IPS-20b (cell line): ENCODE data around the gene PPARD.
A peak's percentile ranks its signal among the peaks of the same experiment; 100 is the strongest.
"Not testable (repeated sequence)": the region's sequence is repeated elsewhere in the genome, so short reads cannot be mapped to it uniquely, and the experiment has no call there.

ENCODE experiments used
- H3K27ac ChIP-seq: one replicate; pipeline ENCODE4 v1.5.1; 2013; ENCODE audit warnings: low read length
- H3K27me3 ChIP-seq: 2 replicates; pipeline ENCODE4 v1.6.1; 2013; ENCODE audit warnings: mild to moderate bottlenecking, low read length, inconsistent platforms; ENCODE audit not compliant: insufficient read depth
- H3K36me3 ChIP-seq: 2 replicates; pipeline ENCODE4 v1.6.1; 2013; ENCODE audit warnings: low read depth, mild to moderate bottlenecking, inconsistent platforms, low read length, moderate library complexity; ENCODE audit not compliant: insufficient read depth
- H3K4me1 ChIP-seq: 2 replicates; pipeline ENCODE4 v1.6.1; 2013; ENCODE audit warnings: mild to moderate bottlenecking, control low read depth, inconsistent platforms, low read length, moderate library complexity; ENCODE audit not compliant: insufficient read depth
- H3K4me3 ChIP-seq: 2 replicates; pipeline ENCODE4 v1.5.1; 2013; ENCODE audit warnings: mild to moderate bottlenecking, low read length, inconsistent platforms
- H3K9ac ChIP-seq: 2 replicates; pipeline ENCODE4 v1.6.1; 2013; ENCODE audit warnings: low read depth, mild to moderate bottlenecking, inconsistent platforms, low read length, moderate library complexity
- H3K9me3 ChIP-seq: 2 replicates; pipeline ENCODE4 v1.6.1; 2013; ENCODE audit warnings: mild to moderate bottlenecking, low read depth, low read length, inconsistent platforms; ENCODE audit not compliant: insufficient read depth

The PPARD gene

DNA sequence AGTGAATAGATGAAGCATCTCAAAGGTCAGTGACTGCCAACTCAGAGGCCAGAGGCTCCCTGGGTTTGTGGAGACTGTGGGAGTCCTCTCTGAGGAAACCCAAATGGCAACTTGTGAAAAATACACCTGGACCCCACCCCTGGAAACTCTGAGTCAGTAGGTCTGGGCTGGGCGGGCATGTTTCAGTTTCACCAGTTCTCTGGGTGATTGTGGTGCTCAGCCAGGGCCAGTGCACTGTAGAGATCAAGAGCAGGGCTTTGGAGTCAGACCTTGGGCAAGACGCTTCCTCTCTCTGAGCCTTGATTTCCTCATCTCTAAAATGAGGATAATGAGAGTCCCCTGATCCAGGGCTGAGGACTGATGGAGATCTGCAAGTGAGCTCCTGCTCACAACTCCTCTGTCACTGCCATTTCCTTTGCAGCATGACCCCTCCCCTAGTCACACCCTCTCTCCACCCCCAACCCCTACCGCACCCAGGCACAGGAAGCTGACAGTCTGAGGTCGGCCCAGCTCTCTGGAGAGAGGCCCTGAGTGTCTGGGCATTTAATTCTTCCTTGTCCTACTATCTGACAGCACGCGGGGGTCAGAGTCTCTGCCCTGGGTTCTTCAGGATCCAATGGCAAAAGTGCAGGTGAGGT is 39.6 kb upstream of the PPARD start:
- peaks cover 15% of the 10 kb centered on the region; the same call in 1 of the 2 replicates for H3K4me1 ChIP-seq
- H3K9me3 ChIP-seq, result no peaks in the 10 kb centered on the region
- H3K4me3 ChIP-seq, result no peak overlapping the region
- peaks cover 3% of the 10 kb centered on the region; the same call in 1 of the 2 replicates for H3K27me3 ChIP-seq
- H3K9ac ChIP-seq, result no peak overlapping the region; the same call in 1 of the 2 replicates
- no peak overlapping the region for H3K27ac ChIP-seq
- no peaks in the 10 kb centered on the region for H3K36me3 ChIP-seq

DNA sequence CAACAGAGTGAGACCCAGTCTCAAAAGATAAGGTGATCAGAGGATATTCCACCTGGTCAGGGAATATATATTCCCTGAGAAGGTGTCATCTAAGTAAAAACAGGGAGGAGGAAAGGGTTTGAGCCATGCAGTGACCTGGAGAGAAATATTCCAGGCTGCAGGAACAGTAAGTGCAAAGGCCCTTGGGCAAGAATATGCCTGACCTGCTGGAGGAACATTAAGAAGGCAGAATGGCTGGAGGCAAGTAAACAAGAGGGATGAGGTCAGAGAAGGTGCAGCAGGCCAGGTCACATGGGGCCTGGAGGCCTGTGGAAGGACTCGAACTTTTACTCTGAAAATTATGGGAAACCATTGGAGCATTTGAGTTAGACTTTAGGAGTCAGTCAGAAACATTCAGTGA is 38.1 kb upstream of the PPARD start:
- Histone ChIP-seq H3K36me3 (no peaks in the 10 kb centered on the region), H3K27ac (no peak overlapping the region), H3K4me1 (peaks cover 7% of the 10 kb centered on the region; the same call in 1 of the 2 replicates), H3K9ac (no peak overlapping the region), H3K9me3 (no peaks in the 10 kb centered on the region), H3K27me3 (no peaks in the 10 kb centered on the region), H3K4me3 (no peak overlapping the region)

DNA sequence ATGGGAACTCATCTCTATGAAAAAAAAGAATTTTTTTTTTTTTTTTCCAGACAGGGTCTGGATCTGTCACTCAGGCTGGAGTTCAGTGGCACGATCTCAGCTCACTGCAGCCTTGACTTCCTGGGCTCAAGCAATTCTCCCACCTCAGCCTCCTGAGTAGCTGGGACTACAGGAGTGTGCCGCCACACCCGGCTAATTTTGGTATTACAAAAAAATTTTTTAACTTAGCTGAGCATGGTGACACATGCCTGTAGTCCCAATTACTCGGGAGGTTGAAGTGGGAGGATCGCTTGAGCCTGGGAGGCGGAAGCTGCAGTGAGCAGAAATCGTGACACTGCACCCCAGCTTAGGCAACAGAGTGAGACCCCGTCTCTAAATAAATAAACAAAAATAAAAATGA is 37.2 kb upstream of the PPARD start:
- no peaks in the 10 kb centered on the region for H3K9me3 ChIP-seq
- H3K4me3 ChIP-seq, result no peak overlapping the region
- H3K36me3 ChIP-seq, result no peaks in the 10 kb centered on the region
- no peak overlapping the region for H3K9ac ChIP-seq
- H3K27me3 ChIP-seq, result no peaks in the 10 kb centered on the region
- H3K27ac ChIP-seq, result no peak overlapping the region
- peaks cover 7% of the 10 kb centered on the region; the same call in 1 of the 2 replicates for H3K4me1 ChIP-seq

DNA sequence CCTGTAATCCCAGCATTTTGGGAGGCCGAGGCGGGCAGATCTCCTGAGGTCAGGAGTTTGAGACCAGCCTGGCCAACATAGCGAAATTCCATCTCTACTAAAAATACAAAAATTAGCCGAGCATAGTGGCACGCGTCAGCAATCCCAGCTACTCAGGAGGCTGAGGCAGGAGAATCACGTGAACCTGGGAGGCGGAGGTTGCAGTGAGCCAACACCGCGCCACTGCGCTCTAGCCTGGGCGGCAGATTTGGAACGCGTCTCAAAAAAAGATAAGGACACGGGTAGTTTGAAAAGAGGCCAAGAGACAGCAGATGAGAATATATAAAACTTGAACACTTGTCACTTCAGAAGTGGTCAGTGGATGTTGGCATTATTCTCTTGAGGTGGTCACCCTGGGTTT is 35.2 kb upstream of the PPARD start:
- H3K9ac ChIP-seq, H3K36me3 ChIP-seq, H3K27ac ChIP-seq, H3K4me1 ChIP-seq, H3K4me3 ChIP-seq, H3K9me3 ChIP-seq, H3K27me3 ChIP-seq: not testable (repeated sequence)

DNA sequence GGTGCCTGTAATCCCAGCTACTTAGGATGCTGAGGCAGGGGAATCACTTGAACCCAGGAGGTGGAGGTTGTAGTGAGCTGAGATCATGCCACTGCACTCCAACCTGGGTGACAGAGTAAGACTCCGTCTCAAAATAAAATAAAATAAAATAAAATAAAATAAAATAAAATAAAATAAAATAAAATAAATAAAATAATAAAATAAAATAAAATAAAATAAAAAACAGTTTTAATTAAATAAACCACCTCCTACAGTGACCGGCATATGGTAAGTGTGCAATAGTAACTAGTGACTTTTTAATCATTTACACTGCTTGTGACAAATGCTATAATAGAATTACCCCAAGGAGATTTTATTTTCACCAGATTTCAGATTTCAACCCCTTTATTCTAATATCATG is 33.8 kb upstream of the PPARD start:
- H3K27ac ChIP-seq, H3K27me3 ChIP-seq, H3K9ac ChIP-seq, H3K9me3 ChIP-seq, H3K4me3 ChIP-seq, H3K4me1 ChIP-seq, H3K36me3 ChIP-seq: not testable (repeated sequence)

DNA sequence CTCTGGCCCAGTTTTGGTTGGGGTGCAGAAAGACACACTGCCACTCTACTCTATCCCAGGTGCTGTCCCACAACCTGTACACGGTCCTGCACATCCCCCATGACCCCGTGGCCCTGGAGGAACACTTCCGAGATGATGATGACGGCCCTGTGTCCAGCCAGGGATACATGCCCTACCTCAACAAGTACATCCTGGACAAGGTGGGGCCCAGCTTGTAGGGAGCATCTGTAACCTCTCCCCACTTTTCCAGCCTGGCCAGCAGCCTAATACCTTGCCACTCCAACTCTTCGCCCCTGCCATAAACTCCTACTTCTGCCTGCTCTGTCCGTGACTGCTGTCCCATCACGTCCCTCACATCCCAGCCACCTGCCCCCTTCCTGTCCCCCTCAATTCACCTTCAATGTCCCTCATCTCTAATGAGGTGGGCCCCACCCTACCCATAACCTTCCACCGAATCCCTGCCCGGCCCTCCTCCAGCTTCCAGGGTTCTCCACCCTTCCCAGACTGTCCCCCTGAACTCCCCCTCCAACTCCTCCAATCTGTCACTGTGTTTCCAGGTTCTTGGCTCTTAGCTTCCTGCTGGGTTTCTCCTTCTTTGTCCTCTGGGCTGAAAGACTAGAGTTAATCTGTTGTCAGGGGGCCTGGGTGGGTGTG is 32.6 kb upstream of the PPARD start:
- no peaks in the 10 kb centered on the region for H3K27me3 ChIP-seq

DNA sequence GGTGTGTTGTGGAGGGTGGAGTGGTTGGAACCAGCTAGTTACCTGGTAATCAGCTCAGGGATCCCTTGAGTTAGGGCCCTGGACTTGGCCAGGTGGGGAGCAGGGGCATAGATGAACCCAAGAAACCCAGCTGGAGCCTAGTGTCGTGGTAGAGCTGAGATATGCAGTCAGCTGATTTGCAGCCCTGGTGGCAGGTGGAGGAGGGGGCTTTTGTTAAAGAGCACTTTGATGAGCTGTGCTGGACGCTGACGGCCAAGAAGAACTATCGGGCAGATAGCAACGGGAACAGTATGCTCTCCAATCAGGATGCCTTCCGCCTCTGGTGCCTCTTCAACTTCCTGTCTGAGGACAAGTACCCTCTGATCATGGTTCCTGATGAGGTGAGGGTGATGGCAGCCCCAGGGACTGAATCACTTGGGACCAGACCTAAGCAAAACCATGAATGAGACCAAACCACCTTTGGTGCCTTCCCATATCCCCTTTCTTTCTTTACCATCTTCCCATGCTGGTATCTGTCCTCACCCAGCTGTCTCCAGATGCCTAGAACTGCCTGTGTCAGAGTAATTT is 32.0 kb upstream of the PPARD start:
- H3K27me3 ChIP-seq, result no peaks in the 10 kb centered on the region
- H3K27ac ChIP-seq, result no peak overlapping the region
- H3K4me1 ChIP-seq, result no peaks in the 10 kb centered on the region
- no peak overlapping the region for H3K9ac ChIP-seq
- no peaks in the 10 kb centered on the region; the same call in 1 of the 2 replicates for H3K9me3 ChIP-seq
- H3K4me3 ChIP-seq, result no peak overlapping the region
- no peaks in the 10 kb centered on the region for H3K36me3 ChIP-seq

More for the DNA sequence above, 32.6 kb upstream of the PPARD start:
- Histone ChIP-seq H3K9me3 (no peaks in the 10 kb centered on the region; the same call in 1 of the 2 replicates), H3K4me1 (no peaks in the 10 kb centered on the region), H3K9ac (no peak overlapping the region), H3K4me3 (no peak overlapping the region), H3K27ac (no peak overlapping the region), H3K36me3 (no peaks in the 10 kb centered on the region)

DNA sequence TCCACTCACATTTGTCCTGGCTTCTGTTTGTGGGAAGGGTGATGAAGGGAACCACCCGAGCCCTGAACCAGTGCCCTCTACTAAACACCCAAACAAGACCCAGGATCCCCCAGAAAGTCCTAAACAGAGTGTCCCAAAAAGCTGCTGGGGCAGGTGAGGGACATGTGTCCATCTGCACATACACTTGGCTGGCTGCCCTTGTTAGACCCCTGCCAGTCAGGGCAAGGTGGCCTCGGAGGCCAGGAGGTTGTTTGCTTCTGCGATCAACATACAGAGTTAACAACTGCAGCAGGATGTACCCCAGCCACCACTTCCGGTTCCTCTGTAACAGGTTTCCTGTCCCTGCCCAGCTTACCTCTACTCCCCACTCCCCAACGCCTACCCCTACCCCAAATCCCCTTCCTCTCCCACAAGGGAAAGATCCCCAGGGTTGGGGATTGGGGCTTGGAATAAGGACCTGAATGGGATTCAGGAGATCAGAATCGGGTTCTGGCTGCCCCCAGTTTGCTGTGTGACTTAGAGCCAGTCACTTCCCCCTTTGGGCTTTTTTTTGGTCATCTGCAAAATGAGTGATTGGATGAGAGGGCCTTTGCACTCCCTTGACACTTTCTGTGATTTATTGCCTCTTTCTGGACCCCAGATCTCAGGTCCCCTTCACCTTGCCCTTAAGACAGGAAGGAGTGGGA is 30.8 kb upstream of the PPARD start:
- H3K4me1 ChIP-seq, result no peaks in the 10 kb centered on the region
- H3K9me3 ChIP-seq, result no peaks in the 10 kb centered on the region; the same call in 1 of the 2 replicates
- no peak overlapping the region for H3K9ac ChIP-seq
- no peaks in the 10 kb centered on the region for H3K36me3 ChIP-seq
- H3K27ac ChIP-seq, result no peak overlapping the region
- peaks cover 5% of the 10 kb centered on the region for H3K27me3 ChIP-seq
- H3K4me3 ChIP-seq, result no peak overlapping the region

DNA sequence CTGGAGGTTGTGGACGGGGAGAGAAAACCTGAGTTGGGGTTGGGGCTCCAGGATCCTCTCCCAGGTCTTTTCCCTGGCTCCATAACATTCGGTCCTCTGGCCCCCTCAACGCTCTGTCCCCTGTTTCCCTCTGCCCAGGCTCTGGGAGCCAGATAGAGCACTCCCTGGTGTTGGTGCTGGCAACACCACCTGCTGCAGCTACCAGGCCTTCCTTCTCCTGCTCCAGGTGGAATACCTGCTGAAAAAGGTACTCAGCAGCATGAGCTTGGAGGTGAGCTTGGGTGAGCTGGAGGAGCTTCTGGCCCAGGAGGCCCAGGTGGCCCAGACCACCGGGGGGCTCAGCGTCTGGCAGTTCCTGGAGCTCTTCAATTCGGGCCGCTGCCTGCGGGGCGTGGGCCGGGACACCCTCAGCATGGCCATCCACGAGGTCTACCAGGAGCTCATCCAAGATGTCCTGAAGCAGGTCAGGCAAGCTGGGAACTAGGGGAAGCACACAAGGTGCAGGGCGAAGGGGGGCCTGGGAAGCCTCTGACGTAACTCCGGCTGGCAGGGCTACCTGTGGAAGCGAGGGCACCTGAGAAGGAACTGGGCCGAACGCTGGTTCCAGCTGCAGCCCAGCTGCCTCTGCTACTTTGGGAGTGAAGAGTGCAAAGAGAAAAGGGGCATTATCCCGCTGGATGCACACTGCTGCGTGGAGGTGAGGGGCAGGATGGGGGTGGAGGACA is 30.1 kb upstream of the PPARD start:
- Histone ChIP-seq H3K27ac (no peak overlapping the region), H3K4me3 (no peak overlapping the region), H3K36me3 (no peaks in the 10 kb centered on the region), H3K27me3 (peaks cover 12% of the 10 kb centered on the region), H3K9ac (no peak overlapping the region), H3K4me1 (no peaks in the 10 kb centered on the region), H3K9me3 (no peaks in the 10 kb centered on the region; the same call in 1 of the 2 replicates)

DNA sequence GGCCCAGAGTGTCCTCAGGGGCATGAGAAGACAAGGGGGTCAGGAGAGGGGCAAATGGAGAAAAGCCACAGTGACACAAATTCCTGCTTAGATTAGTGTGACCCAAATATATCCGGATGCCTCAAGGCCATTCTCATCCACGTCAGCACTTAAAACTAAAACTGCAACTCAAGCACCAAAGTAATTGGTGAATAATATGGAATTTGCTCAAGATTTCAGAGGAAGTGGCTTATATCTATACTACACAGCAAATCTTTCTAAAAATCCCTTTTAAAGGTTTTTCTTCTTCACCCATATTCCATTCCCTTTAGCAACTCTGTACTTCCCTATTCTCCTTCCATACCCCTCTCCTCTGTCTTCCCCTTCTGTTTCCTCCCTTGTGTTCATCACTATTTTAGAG is 29.6 kb upstream of the PPARD start:
- Histone ChIP-seq H3K36me3 (no peaks in the 10 kb centered on the region), H3K4me3 (no peak overlapping the region), H3K9ac (no peak overlapping the region)

DNA sequence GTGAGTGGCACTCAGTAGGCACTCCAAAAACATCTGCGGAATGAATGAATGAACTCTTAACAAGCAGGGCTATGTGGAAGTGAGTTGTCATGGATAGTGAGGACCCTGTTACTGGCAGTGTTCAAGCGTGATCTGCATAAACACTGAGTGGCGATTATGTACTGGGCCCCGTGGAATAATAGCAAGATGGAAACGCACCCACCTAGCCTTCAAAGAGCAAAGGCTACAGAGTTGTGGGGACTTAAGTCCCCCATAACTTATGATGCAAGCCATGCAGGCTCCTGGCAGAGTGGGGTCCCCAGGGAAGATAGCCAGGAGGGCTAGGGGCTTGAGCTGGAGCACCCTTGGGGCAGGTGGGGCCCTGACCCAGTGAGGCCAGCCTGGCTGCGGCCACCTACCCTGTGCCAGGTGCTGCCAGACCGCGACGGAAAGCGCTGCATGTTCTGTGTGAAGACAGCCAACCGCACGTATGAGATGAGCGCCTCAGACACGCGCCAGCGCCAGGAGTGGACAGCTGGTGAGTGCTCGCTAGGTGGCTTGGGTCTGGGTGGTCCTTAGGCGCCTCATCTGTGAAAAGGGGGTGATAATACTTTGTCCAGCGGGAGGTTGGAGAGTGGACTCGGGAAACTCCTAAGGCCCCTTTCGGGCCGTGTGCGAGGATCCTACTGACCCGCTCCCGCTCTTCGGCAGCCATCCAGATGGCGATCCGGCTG is 24.7 kb upstream of the PPARD start:
- peaks cover 21% of the 10 kb centered on the region for H3K27me3 ChIP-seq
- H3K9ac ChIP-seq, result peak overlapping the region; percentile 65; the same call in 1 of the 2 replicates
- H3K4me3 ChIP-seq, result peak overlapping the region; percentile 71
- no peak overlapping the region for H3K27ac ChIP-seq
- no peaks in the 10 kb centered on the region for H3K4me1 ChIP-seq
- H3K9me3 ChIP-seq, result no peaks in the 10 kb centered on the region
- H3K36me3 ChIP-seq, result no peaks in the 10 kb centered on the region

More for the DNA sequence above, 29.6 kb upstream of the PPARD start:
- no peak overlapping the region for H3K27ac ChIP-seq
- H3K4me1 ChIP-seq, result no peaks in the 10 kb centered on the region
- H3K9me3 ChIP-seq, result no peaks in the 10 kb centered on the region; the same call in 1 of the 2 replicates
- H3K27me3 ChIP-seq, result peaks cover 18% of the 10 kb centered on the region
